ENCODE data around the gene TPGS2. TPM values are rescaled to one million over a fixed set of nuclear protein-coding genes. Genes with fewer than 3 reads are reported as not detected.
"Not testable (repeated sequence)": the region's sequence is repeated elsewhere in the genome, so short reads cannot be mapped to it uniquely, and the experiment has no call there.

Gene TPGS2
- total RNA-seq, 1 donor from 2014 or later: 68.4 TPM

- DNase-seq (ENCODE audit: low spot score): no peak
Observed at GRCh38 chr18:36825526-36825925, 3.3 kb downstream of the TPGS2 start.

- no peak for DNase-seq (ENCODE audit: low spot score)
Observed at GRCh38 chr18:36821681-36822080, 7.1 kb downstream of the TPGS2 start.

DNA sequence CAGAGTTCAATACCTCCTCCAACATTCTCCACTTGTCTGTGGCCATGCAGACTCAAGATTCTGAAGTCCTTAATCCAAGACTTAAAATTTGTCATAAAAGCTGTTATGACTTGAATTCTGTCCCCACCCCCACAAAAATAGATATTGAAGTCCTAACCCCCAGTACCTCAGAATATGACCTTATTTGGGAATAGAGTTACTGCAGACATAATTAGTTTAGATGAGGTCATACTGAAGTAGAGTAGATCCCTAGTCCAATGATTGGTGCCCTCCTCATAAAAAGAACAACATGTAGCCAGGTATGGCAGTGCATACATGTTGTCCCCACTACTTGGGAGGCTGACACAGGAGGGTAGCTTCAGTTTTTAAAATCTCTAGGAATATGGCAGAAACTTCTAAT lies 9.2 kb downstream of the TPGS2 start:
- no peak for DNase-seq (ENCODE audit: low spot score)

GRCh38 chr18:36818652-36819051 lies 10.2 kb downstream of the TPGS2 start:
- no peak for DNase-seq (ENCODE audit: low spot score)

DNA sequence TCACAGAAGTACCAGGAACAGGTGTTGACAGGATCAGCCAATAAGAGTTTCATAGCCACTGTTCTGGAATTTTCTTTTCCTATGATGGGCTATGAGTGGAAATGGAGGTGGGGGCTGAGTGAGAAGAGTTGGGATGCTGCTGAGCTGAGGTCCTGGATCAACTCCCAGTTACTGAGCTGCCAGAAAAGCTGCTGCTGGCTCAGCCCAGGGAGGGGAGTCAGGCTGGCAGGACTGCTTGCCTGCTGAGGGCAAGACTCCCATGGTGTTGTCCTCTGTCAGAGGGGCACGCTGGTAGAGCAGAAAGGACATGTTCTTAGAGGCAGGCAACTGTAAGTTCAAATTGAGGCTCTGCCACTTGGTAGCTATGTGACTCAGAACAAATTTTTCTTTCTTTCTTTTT lies 11.8 kb downstream of the TPGS2 start:
- no peak for DNase-seq (ENCODE audit: low spot score)

GRCh38 chr18:36816096-36816495 lies 12.7 kb downstream of the TPGS2 start:
- not testable (repeated sequence) for DNase-seq (ENCODE audit: low spot score)

DNA sequence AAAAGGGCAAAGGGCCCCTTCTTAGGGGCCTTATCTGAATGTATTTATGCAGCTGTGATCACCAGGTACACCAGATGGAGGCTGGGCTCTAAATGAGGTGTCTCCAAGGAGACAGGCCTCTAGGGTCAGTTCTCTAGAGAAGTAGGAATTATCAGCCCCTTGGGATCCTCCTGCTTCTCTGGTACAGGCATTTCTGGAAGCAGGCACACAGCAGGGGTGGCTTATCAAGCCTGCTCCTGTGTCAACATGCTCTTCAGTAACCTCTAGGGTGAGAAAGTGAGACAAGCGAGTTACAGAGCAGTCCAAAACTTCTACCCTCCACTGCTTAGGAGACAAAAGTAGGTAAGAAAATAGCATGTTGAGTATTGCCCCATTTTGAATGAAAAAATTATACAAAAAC lies 13.8 kb downstream of the TPGS2 start:
- no peak for DNase-seq (ENCODE audit: low spot score)

- no peak for DNase-seq (ENCODE audit: low spot score)
Observed at GRCh38 chr18:36813824-36814223, 15.0 kb downstream of the TPGS2 start.

GRCh38 chr18:36813101-36813775 lies 15.6 kb downstream of the TPGS2 start:
- DNase-seq (ENCODE audit: low spot score): no peak

DNA sequence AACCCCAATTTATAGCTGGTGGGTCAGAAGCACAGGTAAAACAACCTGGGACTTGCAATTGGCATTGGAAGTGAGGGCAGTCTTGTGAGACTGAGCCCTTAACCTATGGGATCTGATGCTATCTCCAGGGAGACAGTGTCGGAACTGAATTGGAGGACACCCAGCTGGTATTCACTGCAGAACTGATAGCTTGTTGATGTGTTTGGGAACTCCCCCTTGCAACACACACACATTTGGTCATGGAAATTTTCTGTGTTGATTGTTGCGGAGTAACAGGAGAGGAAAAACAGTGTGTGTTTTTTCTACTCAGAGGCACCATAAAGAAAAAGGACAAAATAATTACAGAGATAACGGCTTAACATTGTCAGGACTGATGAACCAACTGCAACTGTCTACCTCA lies 16.1 kb downstream of the TPGS2 start:
- DNase-seq (ENCODE audit: low spot score): no peak

GRCh38 chr18:36811955-36812354 lies 16.8 kb downstream of the TPGS2 start:
- DNase-seq (ENCODE audit: low spot score): no peak

- DNase-seq (ENCODE audit: low spot score): peak; percentile 21
Observed at GRCh38 chr18:36811430-36811829, 17.4 kb downstream of the TPGS2 start.

DNA sequence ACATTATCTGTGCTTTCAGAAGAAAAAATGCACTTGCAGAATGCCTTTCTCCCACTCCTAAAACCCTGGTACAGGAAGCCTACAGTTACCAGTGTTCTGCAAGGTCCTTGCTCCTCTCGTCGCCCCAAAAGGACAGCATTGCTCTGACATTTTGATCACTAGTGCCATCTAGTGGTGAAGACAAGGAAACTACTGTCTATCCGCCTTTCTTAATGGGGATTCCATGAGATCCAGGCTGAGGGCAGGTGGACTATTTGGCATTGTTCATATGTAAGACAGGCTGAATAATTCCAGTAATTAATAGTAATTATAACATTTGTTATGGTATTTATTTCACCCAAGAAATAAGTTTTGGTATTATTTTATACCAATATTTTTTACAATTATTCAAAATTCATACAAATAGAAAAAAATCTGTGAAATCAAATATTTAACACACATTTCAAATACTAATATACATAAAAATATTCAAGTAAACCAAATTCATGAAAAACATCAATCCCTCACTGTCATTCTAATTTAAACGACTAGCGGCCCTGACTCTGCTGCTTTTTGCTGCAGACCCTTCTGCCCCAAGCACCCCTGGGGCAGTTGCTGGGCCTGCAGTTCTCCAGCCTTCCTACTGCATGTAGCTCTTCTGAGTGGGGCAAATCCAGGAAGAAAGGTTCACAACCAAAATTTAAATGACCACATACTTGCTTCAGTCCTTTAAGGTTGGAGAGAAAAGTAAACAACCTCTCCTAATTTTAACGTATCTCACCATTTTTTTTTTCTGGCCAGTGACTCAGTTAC lies 19.0 kb downstream of the TPGS2 start:
- peak; percentile 69 for DNase-seq (ENCODE audit: low spot score)

DNA sequence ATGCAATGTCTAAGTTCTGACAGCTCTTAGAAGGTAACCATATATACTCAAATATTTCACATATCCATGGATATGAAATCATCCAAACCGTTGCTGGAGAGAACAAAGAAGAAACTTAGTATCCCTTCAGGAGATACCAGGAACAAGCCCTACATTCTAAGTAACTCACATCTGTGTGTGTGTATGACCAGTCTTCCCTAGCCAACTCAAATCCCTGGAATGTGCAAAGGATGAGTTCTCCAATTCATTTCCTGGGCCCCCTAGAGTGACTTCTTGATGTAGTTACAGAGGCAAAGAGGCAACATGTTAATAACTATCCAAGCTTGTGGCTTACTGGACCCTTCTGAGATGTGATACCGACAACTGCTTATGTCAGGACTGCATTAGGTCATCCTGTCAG lies 20.1 kb downstream of the TPGS2 start:
- DNase-seq (ENCODE audit: low spot score): peak; percentile 9

DNA sequence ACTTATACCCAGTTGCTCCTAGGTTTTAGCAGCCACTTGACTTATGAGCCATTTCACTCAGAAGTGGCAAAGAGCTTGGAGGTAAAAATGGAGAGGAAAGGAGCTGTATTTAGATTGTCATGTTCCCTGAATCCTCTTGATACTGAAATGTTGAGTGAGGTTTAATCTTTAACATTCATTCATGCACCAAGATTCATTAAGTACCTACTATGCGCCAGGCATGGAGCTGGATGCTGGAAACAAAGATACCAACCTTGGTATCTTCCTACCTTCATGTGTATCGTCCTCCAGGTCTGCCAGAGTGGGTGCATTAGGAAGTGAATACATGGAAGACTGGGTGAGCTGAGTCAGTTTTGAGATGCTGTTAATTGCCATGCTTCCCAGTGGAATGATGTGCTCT lies 23.7 kb downstream of the TPGS2 start:
- DNase-seq (ENCODE audit: low spot score): no peak

DNA sequence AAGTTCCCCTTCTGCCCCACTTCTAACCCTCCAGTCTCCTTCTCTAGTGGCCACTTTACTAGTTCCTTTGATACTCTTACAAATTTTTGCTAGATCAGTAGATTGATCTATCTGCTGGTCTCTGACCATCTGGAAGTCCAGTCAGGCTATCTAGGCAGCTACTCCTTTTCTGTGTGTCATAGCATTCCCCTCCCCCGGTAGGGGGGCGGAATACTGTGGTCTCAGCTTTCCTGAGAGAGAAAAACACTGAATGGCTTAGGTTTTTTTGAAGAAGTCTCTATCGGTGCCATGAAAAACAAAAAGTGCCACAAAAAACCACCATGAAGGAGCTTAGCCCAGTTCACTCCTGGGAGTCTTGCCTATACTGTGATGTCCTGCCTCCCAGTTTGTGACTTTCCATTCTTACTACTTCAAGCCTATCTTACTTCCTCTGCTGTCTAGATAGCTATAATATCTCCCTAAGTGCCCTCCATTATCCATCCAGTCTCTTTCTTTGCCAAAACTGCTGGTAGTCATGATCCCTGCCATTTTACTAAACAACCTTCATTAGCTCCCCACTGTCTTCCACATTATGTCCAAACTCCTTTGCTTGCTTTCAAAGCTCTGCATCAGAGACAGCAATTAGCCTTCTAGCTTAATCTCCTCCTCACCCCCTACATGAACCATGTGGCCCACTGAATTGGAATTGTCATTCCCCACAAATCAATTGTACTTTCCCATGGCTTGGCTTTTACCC lies 29.9 kb downstream of the TPGS2 start:
- DNase-seq (ENCODE audit: low spot score): no peak

- no peak for DNase-seq (ENCODE audit: low spot score)
Observed at GRCh38 chr18:36792634-36793283, 36.0 kb downstream of the TPGS2 start.

DNA sequence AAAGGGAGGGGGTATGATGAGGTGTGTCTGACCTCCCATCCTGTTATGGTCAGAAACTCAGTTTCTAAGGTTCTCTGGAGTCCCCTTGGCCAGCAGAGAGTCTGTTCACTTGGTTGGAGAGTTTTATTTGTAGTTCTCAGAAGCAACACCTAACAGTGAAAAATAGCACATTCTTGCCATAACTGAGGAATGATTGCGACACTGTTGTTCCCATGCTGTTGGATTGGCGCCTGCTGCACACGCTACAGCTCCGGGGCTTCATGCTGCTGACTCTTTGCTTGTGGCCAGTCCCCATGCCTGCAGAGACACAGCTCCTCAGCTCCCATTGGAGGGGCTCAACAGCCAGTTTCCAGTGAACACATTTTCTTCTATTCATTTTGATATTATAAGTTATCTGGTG lies 42.1 kb downstream of the TPGS2 start:
- peak; percentile 36 for DNase-seq (ENCODE audit: low spot score)

DNA sequence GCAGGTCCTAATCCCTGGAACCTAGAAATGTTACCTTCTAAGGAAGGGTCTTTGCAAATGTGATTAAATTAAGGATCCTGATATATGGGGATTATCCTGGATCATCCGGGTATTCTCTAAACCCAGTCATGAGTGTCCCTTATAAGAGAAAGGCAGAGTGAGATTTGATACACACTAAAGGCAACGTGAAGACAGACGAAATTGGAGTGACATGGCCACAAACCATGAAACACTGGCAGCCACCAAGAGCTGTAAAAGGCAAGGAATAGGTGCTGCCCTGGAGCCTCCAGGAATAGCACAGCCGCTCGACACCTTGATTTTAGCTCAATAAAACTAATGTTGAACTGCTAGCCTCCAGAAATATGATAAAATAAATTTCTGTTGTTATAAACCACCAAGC lies 45.0 kb downstream of the TPGS2 start:
- no peak for DNase-seq (ENCODE audit: low spot score)

- DNase-seq (ENCODE audit: low spot score): no peak
Observed at GRCh38 chr18:36782710-36783109, 46.1 kb downstream of the TPGS2 start.

GRCh38 chr18:36780748-36781147 lies 48.1 kb downstream of the TPGS2 start:
- DNase-seq (ENCODE audit: low spot score): no peak

DNA sequence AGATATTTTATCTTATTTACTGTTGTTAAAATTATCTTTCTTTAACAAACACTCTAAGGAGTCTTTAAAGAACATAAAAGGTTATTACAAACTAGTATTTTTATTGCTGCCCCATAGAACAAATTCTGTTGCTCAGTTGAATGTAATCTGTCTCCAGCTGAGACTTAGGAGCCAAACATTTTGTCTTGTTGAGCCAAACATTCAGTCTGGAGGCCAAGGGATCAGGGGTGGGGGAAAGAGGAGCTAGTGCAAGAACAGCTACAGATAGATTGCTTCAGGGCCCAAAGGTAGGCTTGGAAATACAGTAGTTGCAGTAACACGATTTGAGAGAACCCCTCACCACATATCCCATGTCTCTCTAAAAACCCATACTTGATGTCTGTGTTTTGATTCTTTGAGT lies 51.2 kb downstream of the TPGS2 start:
- DNase-seq (ENCODE audit: low spot score): no peak

Data from umbilical cord (tissue), 2 donors.